Neural cell (in vitro differentiated cells): ENCODE results near the gene FHIT. TPM values are rescaled to one million over a fixed set of nuclear protein-coding genes. Genes with fewer than 3 reads are reported as not detected.

Source experiments
- H2AFZ ChIP-seq: fragments of 200-600, 300-800 bp; sonication (generic), shearing (Covaris generic); 2 replicates; pipeline ENCODE4 v1.6.0; 2014; ENCODE audit warnings: low read depth, mild to moderate bottlenecking, antibody characterized with exemption, low read length, moderate library complexity
- H3F3A ChIP-seq: fragments of 200-600 bp; shearing (Covaris generic); 2 replicates; pipeline ENCODE4 v1.6.1; 2016; ENCODE audit warnings: mild to moderate bottlenecking, moderate library complexity, mixed read lengths, antibody characterized with exemption, low read length; ENCODE audit not compliant: insufficient read depth, poor library complexity, severe bottlenecking
- H3K27ac ChIP-seq: fragments of 200-600, 300-800 bp; sonication (generic), shearing (Covaris generic); 2 replicates; pipeline ENCODE4 v1.5.1; 2014; ENCODE audit warnings: mild to moderate bottlenecking, low read length, moderate library complexity
- H3K27me3 ChIP-seq: fragments of 300-800, 200-600 bp; sonication (generic), shearing (Covaris generic); 2 replicates; pipeline ENCODE4 v1.6.0; 2014; ENCODE audit warnings: mild to moderate bottlenecking, low read depth, low read length, moderate library complexity; ENCODE audit not compliant: insufficient read depth
- H3K36me3 ChIP-seq: fragments of 300-800, 200-600 bp; sonication (generic), shearing (Covaris generic); 2 replicates; pipeline ENCODE4 v1.5.1; 2014; ENCODE audit warnings: mild to moderate bottlenecking, antibody characterized with exemption, low read length, moderate library complexity; ENCODE audit not compliant: insufficient read depth
- H3K4me2 ChIP-seq: fragments of 300-800, 200-600 bp; sonication (generic), shearing (Covaris generic); 2 replicates; pipeline ENCODE4 v1.6.0; 2014; ENCODE audit warnings: mild to moderate bottlenecking, low read length
- H3K4me3 ChIP-seq: fragments of 300-800, 200-600 bp; sonication (generic), shearing (Covaris generic); 2 replicates; pipeline ENCODE4 v1.5.1; 2014; ENCODE audit warnings: mild to moderate bottlenecking, low read length, moderate library complexity
- H3K79me2 ChIP-seq: fragments of 200-600 bp; shearing (Covaris generic); replicated peaks from 2 replicates; pipeline ENCODE4 v1.6.0; 2014; ENCODE audit warnings: mild to moderate bottlenecking, low read length, moderate library complexity; ENCODE audit not compliant: insufficient read depth
- H3K9ac ChIP-seq: fragments of 300-800, 200-600 bp; sonication (generic), shearing (Covaris generic); 2 replicates; pipeline ENCODE4 v1.6.1; 2016; ENCODE audit warnings: mild to moderate bottlenecking, low read length, mixed read lengths
- H3K9me2 ChIP-seq: fragments of 200-600 bp; shearing (Covaris generic); 2 replicates; pipeline ENCODE4 v1.6.1; 2016; ENCODE audit warnings: mild to moderate bottlenecking, low read length, mixed read lengths; ENCODE audit not compliant: insufficient read depth
- H3K9me3 ChIP-seq: fragments of 200-600, 300-800 bp; sonication (generic), shearing (Covaris generic); 2 replicates; pipeline ENCODE4 v1.6.1; 2016; ENCODE audit warnings: mild to moderate bottlenecking, mixed run types, low read length, moderate library complexity, mixed read lengths
- H4K20me1 ChIP-seq: fragments of 200-600 bp; shearing (Covaris generic); 2 replicates; pipeline ENCODE4 v1.6.1; 2016; ENCODE audit warnings: mild to moderate bottlenecking, mixed run types; ENCODE audit not compliant: insufficient read depth
- CTCF ChIP-seq: fragments of 450-650 bp; IDR thresholded peaks from 2 replicates; pipeline ENCODE4 v1.5.1; 2014; ENCODE audit warnings: antibody characterized with exemption, mild to moderate bottlenecking, moderate library complexity; ENCODE audit not compliant: poor library complexity, severe bottlenecking
- EP300 ChIP-seq: fragments of 450-650 bp; conservative IDR thresholded peaks from 2 replicates; pipeline ENCODE4 v1.6.1; 2014; ENCODE audit warnings: antibody characterized with exemption, mild to moderate bottlenecking, moderate library complexity; ENCODE audit not compliant: poor library complexity, severe bottlenecking
- EZH2 ChIP-seq: fragments of 200-600, 300-800 bp; shearing (Covaris generic), sonication (generic); IDR thresholded peaks from 2 replicates; pipeline ENCODE4 v1.6.1; 2014; ENCODE audit warnings: antibody characterized with exemption, low read length, borderline replicate concordance, mild to moderate bottlenecking; ENCODE audit not compliant: insufficient read depth, poor library complexity, severe bottlenecking
- MXI1 ChIP-seq: fragments of 450-650 bp; conservative IDR thresholded peaks from 2 replicates; pipeline ENCODE4 v1.6.1; 2014; ENCODE audit warnings: antibody characterized with exemption, mild to moderate bottlenecking; ENCODE audit not compliant: poor library complexity, severe bottlenecking
- POLR2AphosphoS5 ChIP-seq: IDR thresholded peaks from 2 replicates; pipeline ENCODE4 v1.6.1; 2012
- RAD21 ChIP-seq: fragments of 450-650 bp; conservative IDR thresholded peaks from 2 replicates; pipeline ENCODE4 v1.6.1; 2014; ENCODE audit warnings: antibody characterized with exemption, mild to moderate bottlenecking, moderate library complexity
- REST ChIP-seq: IDR thresholded peaks from 2 replicates; pipeline ENCODE4 v1.6.1; 2012; ENCODE audit warnings: borderline replicate concordance
- SMC3 ChIP-seq: fragments of 450-650 bp; conservative IDR thresholded peaks from 2 replicates; pipeline ENCODE4 v1.6.1; 2014; ENCODE audit warnings: antibody characterized with exemption, mild to moderate bottlenecking, moderate library complexity; ENCODE audit not compliant: poor library complexity
- TAF1 ChIP-seq: IDR thresholded peaks from 2 replicates; pipeline ENCODE4 v1.6.1; 2012; ENCODE audit warnings: low read depth
- polyA plus RNA-seq: library from polyadenylated mRNA; depleted of rRNA; stranded (reverse); fragments of >200 nt; gene quantifications from 2 replicates; pipeline ENCODE4 v1.2.3, GENCODE V29; 2014

The FHIT gene
- polyA plus RNA-seq, 1 donor from 2014 or later, result not detected

GRCh38 chr3:60591267-60591666 is 660.0 kb downstream of the FHIT start:
- TF ChIP-seq CTCF (no peak), EZH2 (no peak), RAD21 (no peak), MXI1 (no peak), POLR2AphosphoS5 (no peak), TAF1 (no peak), SMC3 (no peak), EP300 (no peak), REST (no peak)
- H3K4me2 ChIP-seq, result no peak overlapping the region
- H3K4me3 ChIP-seq, result no peak overlapping the region
- no peaks in the 10 kb centered on the region for H3K9me3 ChIP-seq
- H3K27ac ChIP-seq, result no peak overlapping the region
- H3K9ac ChIP-seq, result no peak overlapping the region
- H2AFZ ChIP-seq, result no peak overlapping the region
- no peaks in the 10 kb centered on the region for H3K36me3 ChIP-seq
- no peaks in the 10 kb centered on the region for H4K20me1 ChIP-seq
- H3F3A ChIP-seq, result no peaks in the 10 kb centered on the region
- no peaks in the 10 kb centered on the region for H3K9me2 ChIP-seq
- no peaks in the 10 kb centered on the region for H3K27me3 ChIP-seq
- H3K79me2 ChIP-seq, result no peaks in the 10 kb centered on the region

- Histone ChIP-seq H3K79me2 (no peaks in the 10 kb centered on the region), H3K9ac (no peak overlapping the region), H2AFZ (no peak overlapping the region), H3K9me3 (no peaks in the 10 kb centered on the region), H3K9me2 (no peaks in the 10 kb centered on the region), H4K20me1 (no peaks in the 10 kb centered on the region), H3F3A (no peaks in the 10 kb centered on the region), H3K27ac (no peak overlapping the region), H3K4me3 (no peak overlapping the region), H3K27me3 (no peaks in the 10 kb centered on the region), H3K36me3 (no peaks in the 10 kb centered on the region), H3K4me2 (no peak overlapping the region)
- TF ChIP-seq CTCF, result no peak
- no peak for TF ChIP-seq REST
- TF ChIP-seq RAD21, result no peak
- no peak for TF ChIP-seq MXI1
- TF ChIP-seq EP300, result no peak
- no peak for TF ChIP-seq TAF1
- TF ChIP-seq EZH2, result no peak
- TF ChIP-seq SMC3, result no peak
- no peak for TF ChIP-seq POLR2AphosphoS5
These were observed 662.4 kb downstream of the FHIT start for GRCh38 chr3:60588806-60589205.
